Neural cell (in vitro differentiated cells): ENCODE data around the gene LEPR. TPM values are rescaled to one million over a fixed set of nuclear protein-coding genes. Genes with fewer than 3 reads are reported as not detected.

ENCODE experiments used
- H2AFZ ChIP-seq: fragments of 200-600, 300-800 bp; sonication (generic), shearing (Covaris generic); 2 replicates; pipeline ENCODE4 v1.6.0; 2014; ENCODE audit warnings: low read depth, mild to moderate bottlenecking, antibody characterized with exemption, low read length, moderate library complexity
- H3F3A ChIP-seq: fragments of 200-600 bp; shearing (Covaris generic); 2 replicates; pipeline ENCODE4 v1.6.1; 2016; ENCODE audit warnings: mild to moderate bottlenecking, moderate library complexity, mixed read lengths, antibody characterized with exemption, low read length; ENCODE audit not compliant: insufficient read depth, poor library complexity, severe bottlenecking
- H3K27ac ChIP-seq: fragments of 200-600, 300-800 bp; sonication (generic), shearing (Covaris generic); 2 replicates; pipeline ENCODE4 v1.5.1; 2014; ENCODE audit warnings: mild to moderate bottlenecking, low read length, moderate library complexity
- H3K27me3 ChIP-seq: fragments of 300-800, 200-600 bp; sonication (generic), shearing (Covaris generic); 2 replicates; pipeline ENCODE4 v1.6.0; 2014; ENCODE audit warnings: mild to moderate bottlenecking, low read depth, low read length, moderate library complexity; ENCODE audit not compliant: insufficient read depth
- H3K36me3 ChIP-seq: fragments of 300-800, 200-600 bp; sonication (generic), shearing (Covaris generic); 2 replicates; pipeline ENCODE4 v1.5.1; 2014; ENCODE audit warnings: mild to moderate bottlenecking, antibody characterized with exemption, low read length, moderate library complexity; ENCODE audit not compliant: insufficient read depth
- H3K4me2 ChIP-seq: fragments of 300-800, 200-600 bp; sonication (generic), shearing (Covaris generic); 2 replicates; pipeline ENCODE4 v1.6.0; 2014; ENCODE audit warnings: mild to moderate bottlenecking, low read length
- H3K4me3 ChIP-seq: fragments of 300-800, 200-600 bp; sonication (generic), shearing (Covaris generic); 2 replicates; pipeline ENCODE4 v1.5.1; 2014; ENCODE audit warnings: mild to moderate bottlenecking, low read length, moderate library complexity
- H3K79me2 ChIP-seq: fragments of 200-600 bp; shearing (Covaris generic); replicated peaks from 2 replicates; pipeline ENCODE4 v1.6.0; 2014; ENCODE audit warnings: mild to moderate bottlenecking, low read length, moderate library complexity; ENCODE audit not compliant: insufficient read depth
- H3K9ac ChIP-seq: fragments of 300-800, 200-600 bp; sonication (generic), shearing (Covaris generic); 2 replicates; pipeline ENCODE4 v1.6.1; 2016; ENCODE audit warnings: mild to moderate bottlenecking, low read length, mixed read lengths
- H3K9me2 ChIP-seq: fragments of 200-600 bp; shearing (Covaris generic); 2 replicates; pipeline ENCODE4 v1.6.1; 2016; ENCODE audit warnings: mild to moderate bottlenecking, low read length, mixed read lengths; ENCODE audit not compliant: insufficient read depth
- H3K9me3 ChIP-seq: fragments of 200-600, 300-800 bp; sonication (generic), shearing (Covaris generic); 2 replicates; pipeline ENCODE4 v1.6.1; 2016; ENCODE audit warnings: mild to moderate bottlenecking, mixed run types, low read length, moderate library complexity, mixed read lengths
- H4K20me1 ChIP-seq: fragments of 200-600 bp; shearing (Covaris generic); 2 replicates; pipeline ENCODE4 v1.6.1; 2016; ENCODE audit warnings: mild to moderate bottlenecking, mixed run types; ENCODE audit not compliant: insufficient read depth
- EP300 ChIP-seq: fragments of 450-650 bp; conservative IDR thresholded peaks from 2 replicates; pipeline ENCODE4 v1.6.1; 2014; ENCODE audit warnings: antibody characterized with exemption, mild to moderate bottlenecking, moderate library complexity; ENCODE audit not compliant: poor library complexity, severe bottlenecking
- EZH2 ChIP-seq: fragments of 200-600, 300-800 bp; shearing (Covaris generic), sonication (generic); IDR thresholded peaks from 2 replicates; pipeline ENCODE4 v1.6.1; 2014; ENCODE audit warnings: antibody characterized with exemption, low read length, borderline replicate concordance, mild to moderate bottlenecking; ENCODE audit not compliant: insufficient read depth, poor library complexity, severe bottlenecking
- MXI1 ChIP-seq: fragments of 450-650 bp; conservative IDR thresholded peaks from 2 replicates; pipeline ENCODE4 v1.6.1; 2014; ENCODE audit warnings: antibody characterized with exemption, mild to moderate bottlenecking; ENCODE audit not compliant: poor library complexity, severe bottlenecking
- POLR2AphosphoS5 ChIP-seq: IDR thresholded peaks from 2 replicates; pipeline ENCODE4 v1.6.1; 2012
- RAD21 ChIP-seq: fragments of 450-650 bp; conservative IDR thresholded peaks from 2 replicates; pipeline ENCODE4 v1.6.1; 2014; ENCODE audit warnings: antibody characterized with exemption, mild to moderate bottlenecking, moderate library complexity
- SMC3 ChIP-seq: fragments of 450-650 bp; conservative IDR thresholded peaks from 2 replicates; pipeline ENCODE4 v1.6.1; 2014; ENCODE audit warnings: antibody characterized with exemption, mild to moderate bottlenecking, moderate library complexity; ENCODE audit not compliant: poor library complexity
- TAF1 ChIP-seq: IDR thresholded peaks from 2 replicates; pipeline ENCODE4 v1.6.1; 2012; ENCODE audit warnings: low read depth
- polyA plus RNA-seq: library from polyadenylated mRNA; depleted of rRNA; stranded (reverse); fragments of >200 nt; gene quantifications from 2 replicates; pipeline ENCODE4 v1.2.3, GENCODE V29; 2014
- TF ChIP-seq, protein P1 (sequence below): fragments of 450-650 bp; IDR thresholded peaks from 2 replicates; pipeline ENCODE4 v1.5.1; 2014; ENCODE audit warnings: antibody characterized with exemption, mild to moderate bottlenecking, moderate library complexity; ENCODE audit not compliant: poor library complexity, severe bottlenecking
- TF ChIP-seq, protein P2 (sequence below): IDR thresholded peaks from 2 replicates; pipeline ENCODE4 v1.6.1; 2012; ENCODE audit warnings: borderline replicate concordance

LEPR gene
- polyA plus RNA-seq, 1 donor from 2014 or later, result 4.0 TPM

GRCh38 chr1:65444128-65444640 lies 23.7 kb downstream of the LEPR start:
- H3K36me3 ChIP-seq, result no peaks in the 10 kb centered on the region
- TF ChIP-seq EP300 (no peak), SMC3 (no peak), TAF1 (no peak), EZH2 (no peak), MXI1 (no peak), POLR2AphosphoS5 (no peak), RAD21 (no peak)
- TF ChIP-seq, protein P1, sequence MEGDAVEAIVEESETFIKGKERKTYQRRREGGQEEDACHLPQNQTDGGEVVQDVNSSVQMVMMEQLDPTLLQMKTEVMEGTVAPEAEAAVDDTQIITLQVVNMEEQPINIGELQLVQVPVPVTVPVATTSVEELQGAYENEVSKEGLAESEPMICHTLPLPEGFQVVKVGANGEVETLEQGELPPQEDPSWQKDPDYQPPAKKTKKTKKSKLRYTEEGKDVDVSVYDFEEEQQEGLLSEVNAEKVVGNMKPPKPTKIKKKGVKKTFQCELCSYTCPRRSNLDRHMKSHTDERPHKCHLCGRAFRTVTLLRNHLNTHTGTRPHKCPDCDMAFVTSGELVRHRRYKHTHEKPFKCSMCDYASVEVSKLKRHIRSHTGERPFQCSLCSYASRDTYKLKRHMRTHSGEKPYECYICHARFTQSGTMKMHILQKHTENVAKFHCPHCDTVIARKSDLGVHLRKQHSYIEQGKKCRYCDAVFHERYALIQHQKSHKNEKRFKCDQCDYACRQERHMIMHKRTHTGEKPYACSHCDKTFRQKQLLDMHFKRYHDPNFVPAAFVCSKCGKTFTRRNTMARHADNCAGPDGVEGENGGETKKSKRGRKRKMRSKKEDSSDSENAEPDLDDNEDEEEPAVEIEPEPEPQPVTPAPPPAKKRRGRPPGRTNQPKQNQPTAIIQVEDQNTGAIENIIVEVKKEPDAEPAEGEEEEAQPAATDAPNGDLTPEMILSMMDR, result no peak
- TF ChIP-seq, protein P2, sequence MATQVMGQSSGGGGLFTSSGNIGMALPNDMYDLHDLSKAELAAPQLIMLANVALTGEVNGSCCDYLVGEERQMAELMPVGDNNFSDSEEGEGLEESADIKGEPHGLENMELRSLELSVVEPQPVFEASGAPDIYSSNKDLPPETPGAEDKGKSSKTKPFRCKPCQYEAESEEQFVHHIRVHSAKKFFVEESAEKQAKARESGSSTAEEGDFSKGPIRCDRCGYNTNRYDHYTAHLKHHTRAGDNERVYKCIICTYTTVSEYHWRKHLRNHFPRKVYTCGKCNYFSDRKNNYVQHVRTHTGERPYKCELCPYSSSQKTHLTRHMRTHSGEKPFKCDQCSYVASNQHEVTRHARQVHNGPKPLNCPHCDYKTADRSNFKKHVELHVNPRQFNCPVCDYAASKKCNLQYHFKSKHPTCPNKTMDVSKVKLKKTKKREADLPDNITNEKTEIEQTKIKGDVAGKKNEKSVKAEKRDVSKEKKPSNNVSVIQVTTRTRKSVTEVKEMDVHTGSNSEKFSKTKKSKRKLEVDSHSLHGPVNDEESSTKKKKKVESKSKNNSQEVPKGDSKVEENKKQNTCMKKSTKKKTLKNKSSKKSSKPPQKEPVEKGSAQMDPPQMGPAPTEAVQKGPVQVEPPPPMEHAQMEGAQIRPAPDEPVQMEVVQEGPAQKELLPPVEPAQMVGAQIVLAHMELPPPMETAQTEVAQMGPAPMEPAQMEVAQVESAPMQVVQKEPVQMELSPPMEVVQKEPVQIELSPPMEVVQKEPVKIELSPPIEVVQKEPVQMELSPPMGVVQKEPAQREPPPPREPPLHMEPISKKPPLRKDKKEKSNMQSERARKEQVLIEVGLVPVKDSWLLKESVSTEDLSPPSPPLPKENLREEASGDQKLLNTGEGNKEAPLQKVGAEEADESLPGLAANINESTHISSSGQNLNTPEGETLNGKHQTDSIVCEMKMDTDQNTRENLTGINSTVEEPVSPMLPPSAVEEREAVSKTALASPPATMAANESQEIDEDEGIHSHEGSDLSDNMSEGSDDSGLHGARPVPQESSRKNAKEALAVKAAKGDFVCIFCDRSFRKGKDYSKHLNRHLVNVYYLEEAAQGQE, result no peak
- no peaks in the 10 kb centered on the region for H3K27me3 ChIP-seq
- H3K9me2 ChIP-seq, result no peaks in the 10 kb centered on the region
- H3K9me3 ChIP-seq, result no peaks in the 10 kb centered on the region
- H3K79me2 ChIP-seq, result no peaks in the 10 kb centered on the region
- H3K9ac ChIP-seq, result no peak overlapping the region
- H4K20me1 ChIP-seq, result no peaks in the 10 kb centered on the region
- no peaks in the 10 kb centered on the region for H3F3A ChIP-seq
- H3K27ac ChIP-seq, result no peak overlapping the region
- no peak overlapping the region for H3K4me3 ChIP-seq
- H2AFZ ChIP-seq, result no peak overlapping the region
- no peak overlapping the region for H3K4me2 ChIP-seq

- H3F3A ChIP-seq, result no peaks in the 10 kb centered on the region
- TF ChIP-seq, protein P2, result no peak
- TF ChIP-seq EP300 (no peak), TAF1 (no peak), RAD21 (no peak), POLR2AphosphoS5 (no peak), SMC3 (no peak), EZH2 (no peak), MXI1 (no peak)
- TF ChIP-seq, protein P1, result no peak
- no peaks in the 10 kb centered on the region for H3K36me3 ChIP-seq
- no peak overlapping the region for H3K27ac ChIP-seq
- no peak overlapping the region for H3K4me3 ChIP-seq
- no peaks in the 10 kb centered on the region for H3K9me2 ChIP-seq
- no peak overlapping the region for H3K9ac ChIP-seq
- no peaks in the 10 kb centered on the region for H4K20me1 ChIP-seq
- H3K27me3 ChIP-seq, result no peaks in the 10 kb centered on the region
- no peaks in the 10 kb centered on the region for H3K9me3 ChIP-seq
- H3K79me2 ChIP-seq, result no peaks in the 10 kb centered on the region
- H3K4me2 ChIP-seq, result no peak overlapping the region
- H2AFZ ChIP-seq, result no peak overlapping the region
These were observed 25.4 kb downstream of the LEPR start for GRCh38 chr1:65445837-65446236.
